Jurkat, Clone E6-1 (cell line): ENCODE data around the gene ATP6V1E1.
"Not testable (repeated sequence)": the region's sequence is repeated elsewhere in the genome, so short reads cannot be mapped to it uniquely, and the experiment has no call there.

Source experiments
- DNase-seq: peaks from one replicate; pipeline ENCODE4 v3.0.0-alpha.2; 2011; ENCODE audit warnings: low read depth, low spot score
- H3K4me3 ChIP-seq: 2 replicates; pipeline ENCODE4 v1.5.1; 2011; ENCODE audit warnings: mild to moderate bottlenecking, low read length, control low read depth, moderate library complexity

ATP6V1E1 gene

GRCh38 chr22:17637490-17638181 lies 9.1 kb upstream of the ATP6V1E1 start:
- DNase-seq, result no peak
- H3K4me3 ChIP-seq, result peak overlapping the region; percentile 93

GRCh38 chr22:17636850-17637249 lies 8.3 kb upstream of the ATP6V1E1 start:
- not testable (repeated sequence) for DNase-seq, H3K4me3 ChIP-seq

- no peak overlapping the region for H3K4me3 ChIP-seq
- no peak for DNase-seq
These were observed 6.1 kb upstream of the ATP6V1E1 start for GRCh38 chr22:17634696-17635095.

- no peak for DNase-seq
- no peak overlapping the region for H3K4me3 ChIP-seq
These were observed 5.4 kb upstream of the ATP6V1E1 start for GRCh38 chr22:17633998-17634323.

GRCh38 chr22:17633217-17633997 lies 4.9 kb upstream of the ATP6V1E1 start:
- no peak for DNase-seq

GRCh38 chr22:17631076-17631565 lies 2.6 kb upstream of the ATP6V1E1 start:
- H3K4me3 ChIP-seq, result no peak overlapping the region
- DNase-seq, result no peak

More at GRCh38 chr22:17633217-17633997, 4.9 kb upstream of the ATP6V1E1 start:
- H3K4me3 ChIP-seq, result no peak overlapping the region

GRCh38 chr22:17629641-17630040 lies 1.1 kb upstream of the ATP6V1E1 start:
- H3K4me3 ChIP-seq, result peak overlapping the region; percentile 100
- DNase-seq, result no peak

- DNase-seq, result no peak
- H3K4me3 ChIP-seq, result peak overlapping the region; percentile 100
These were observed 582 bp upstream of the ATP6V1E1 start for GRCh38 chr22:17629173-17629489.

GRCh38 chr22:17627961-17628405 lies 566 bp downstream of the ATP6V1E1 start:
- peak overlapping the region; percentile 100 for H3K4me3 ChIP-seq
- no peak for DNase-seq

GRCh38 chr22:17613280-17613679 lies 15.3 kb downstream of the ATP6V1E1 start:
- DNase-seq, result no peak

GRCh38 chr22:17612057-17612456 lies 16.5 kb downstream of the ATP6V1E1 start:
- no peak for DNase-seq
- no peak overlapping the region for H3K4me3 ChIP-seq

More at GRCh38 chr22:17613280-17613679, 15.3 kb downstream of the ATP6V1E1 start:
- H3K4me3 ChIP-seq, result no peak overlapping the region

GRCh38 chr22:17607891-17608521 lies 20.5 kb downstream of the ATP6V1E1 start:
- no peak overlapping the region for H3K4me3 ChIP-seq
- no peak for DNase-seq

- no peak for DNase-seq
- H3K4me3 ChIP-seq, result no peak overlapping the region
These were observed 22.1 kb downstream of the ATP6V1E1 start for GRCh38 chr22:17606496-17606895.

- no peak overlapping the region for H3K4me3 ChIP-seq
- no peak for DNase-seq
These were observed 24.9 kb downstream of the ATP6V1E1 start for GRCh38 chr22:17603668-17604067.

- no peak for DNase-seq
- no peak overlapping the region for H3K4me3 ChIP-seq
These were observed 27.5 kb downstream of the ATP6V1E1 start for GRCh38 chr22:17601031-17601430.

- no peak overlapping the region for H3K4me3 ChIP-seq
- DNase-seq, result no peak
These were observed 30.2 kb downstream of the ATP6V1E1 start for GRCh38 chr22:17598318-17598717.

GRCh38 chr22:17597217-17597616 lies 31.3 kb downstream of the ATP6V1E1 start:
- no peak overlapping the region for H3K4me3 ChIP-seq
- no peak for DNase-seq

- DNase-seq, result no peak
- no peak overlapping the region for H3K4me3 ChIP-seq
These were observed 32.3 kb downstream of the ATP6V1E1 start for GRCh38 chr22:17596226-17596625.

- no peak overlapping the region for H3K4me3 ChIP-seq
- no peak for DNase-seq
These were observed 36.3 kb downstream of the ATP6V1E1 start for GRCh38 chr22:17592201-17592600.

GRCh38 chr22:17590586-17590985 lies 38.0 kb downstream of the ATP6V1E1 start:
- no peak overlapping the region for H3K4me3 ChIP-seq
- DNase-seq, result no peak
